ENCODE data around the gene STEAP3. TPM values are rescaled to one million over a fixed set of nuclear protein-coding genes. Genes with fewer than 3 reads are reported as not detected.
A peak's percentile ranks its signal among the peaks of the same experiment; 100 is the strongest.

Gene STEAP3
- total RNA-seq, 1 donor = 50.9 TPM

GRCh38 chr2:119218478-119219064 lies 5.1 kb upstream of the STEAP3 start:
- TF ChIP-seq CTCF (IDR thresholded peaks at IDR 0.05; ENCODE audit: insufficient read depth, low read length) = peak; percentile 55
- peak; percentile 61 for DNase-seq (ENCODE audit: low read depth)
- no peak overlapping the region for H3K4me3 ChIP-seq (ENCODE audit: low read depth, low read length)

- TF ChIP-seq CTCF (IDR thresholded peaks at IDR 0.05; ENCODE audit: insufficient read depth, low read length) = no peak
- no peak overlapping the region for H3K4me3 ChIP-seq (ENCODE audit: low read depth, low read length)
- DNase-seq (ENCODE audit: low read depth) = peak; percentile 50
Observed at GRCh38 chr2:119219873-119220272, 3.8 kb upstream of the STEAP3 start.

GRCh38 chr2:119220720-119221301 lies 2.8 kb upstream of the STEAP3 start:
- H3K4me3 ChIP-seq (ENCODE audit: low read depth, low read length) = no peak overlapping the region
- TF ChIP-seq CTCF (IDR thresholded peaks at IDR 0.05; ENCODE audit: insufficient read depth, low read length) = no peak
- DNase-seq (ENCODE audit: low read depth) = no peak

- no peak for DNase-seq (ENCODE audit: low read depth)
- H3K4me3 ChIP-seq (ENCODE audit: low read depth, low read length) = no peak overlapping the region
- no peak for TF ChIP-seq CTCF (IDR thresholded peaks at IDR 0.05; ENCODE audit: insufficient read depth, low read length)
Observed at GRCh38 chr2:119221609-119222008, 2.0 kb upstream of the STEAP3 start.

GRCh38 chr2:119222213-119222612 lies 1.4 kb upstream of the STEAP3 start:
- TF ChIP-seq CTCF (IDR thresholded peaks at IDR 0.05; ENCODE audit: insufficient read depth, low read length) = no peak
- H3K4me3 ChIP-seq (ENCODE audit: low read depth, low read length) = no peak overlapping the region
- DNase-seq (ENCODE audit: low read depth) = no peak

GRCh38 chr2:119222863-119223520 lies 642 bp upstream of the STEAP3 start:
- TF ChIP-seq CTCF (IDR thresholded peaks at IDR 0.05; ENCODE audit: insufficient read depth, low read length) = no peak
- no peak for DNase-seq (ENCODE audit: low read depth)
- H3K4me3 ChIP-seq (ENCODE audit: low read depth, low read length) = peak overlapping the region; percentile 76

Data from fibroblast of the aortic adventitia (primary cell).